GM23338 (cell line): Measurements from ENCODE around the gene APMAP. TPM values are rescaled to one million over a fixed set of nuclear protein-coding genes. Genes with fewer than 3 reads are reported as not detected.
A peak's percentile ranks its signal among the peaks of the same experiment; 100 is the strongest.

Experiments used
- ATAC-seq: fragments of 200-7000 bp; cut with Tn5 transposase; 3 replicates; pipeline ENCODE4 v1.9.1; 2020
- DNase-seq: peaks from one replicate; pipeline ENCODE4 v3.0.0-alpha.2; 2015; ENCODE audit warnings: low spot score
- H2AFZ ChIP-seq: fragments of 200-600 bp; sonication (generic); 2 replicates; pipeline ENCODE4 v1.8.0; 2016; ENCODE audit warnings: antibody characterized with exemption, mild to moderate bottlenecking, moderate library complexity
- H3F3A ChIP-seq: fragments of 200-600 bp; sonication (generic); replicated peaks from 2 replicates; pipeline ENCODE4 v1.8.0; 2017; ENCODE audit warnings: antibody characterized with exemption, mixed run types, low read depth
- H3K27ac ChIP-seq: fragments of 200-600 bp; sonication (generic); 2 replicates; pipeline ENCODE4 v1.6.1; 2016; ENCODE audit warnings: low read depth
- H3K27me3 ChIP-seq: fragments of 200-600 bp; sonication (generic); 2 replicates; pipeline ENCODE4 v1.8.0; 2016; ENCODE audit warnings: mild to moderate bottlenecking, mixed run types, moderate library complexity; ENCODE audit not compliant: insufficient read depth
- H3K36me3 ChIP-seq: fragments of 200-600 bp; sonication (generic); 2 replicates; pipeline ENCODE4 v1.8.0; 2016; ENCODE audit warnings: mild to moderate bottlenecking; ENCODE audit not compliant: insufficient read depth
- H3K4me1 ChIP-seq: fragments of 200-600 bp; sonication (generic); 2 replicates; pipeline ENCODE4 v1.8.0; 2016; ENCODE audit warnings: mild to moderate bottlenecking, moderate library complexity; ENCODE audit not compliant: insufficient read depth
- H3K4me2 ChIP-seq: fragments of 200-600 bp; sonication (generic); 2 replicates; pipeline ENCODE4 v1.7.1; 2017; ENCODE audit warnings: mixed run types
- H3K4me3 ChIP-seq: fragments of 200-600 bp; sonication (generic); 2 replicates; pipeline ENCODE4 v1.6.1; 2016; ENCODE audit warnings: mixed run types
- H3K79me2 ChIP-seq: fragments of 200-600 bp; sonication (generic); replicated peaks from 2 replicates; pipeline ENCODE4 v1.8.0; 2017; ENCODE audit warnings: mild to moderate bottlenecking; ENCODE audit not compliant: insufficient read depth
- H3K9me2 ChIP-seq: fragments of 200-600 bp; sonication (generic); 2 replicates; pipeline ENCODE4 v1.8.0; 2017; ENCODE audit not compliant: insufficient read depth
- H4K20me1 ChIP-seq: fragments of 200-600 bp; sonication (generic); replicated peaks from 2 replicates; pipeline ENCODE4 v1.8.0; 2017; ENCODE audit warnings: mild to moderate bottlenecking; ENCODE audit not compliant: insufficient read depth
- H3K27ac Mint-ChIP-seq: 2 replicates; pipeline ENCODE4 v1.8.0; 2020; ENCODE audit warnings: inconsistent platforms, mild to moderate bottlenecking, moderate library complexity, mixed read lengths
- H3K27me3 Mint-ChIP-seq: 3 replicates; pipeline ENCODE4 v1.8.0; 2022; ENCODE audit warnings: low read depth, mild to moderate bottlenecking, moderate library complexity, mixed read lengths, inconsistent platforms; ENCODE audit not compliant: insufficient read depth, poor library complexity
- H3K36me3 Mint-ChIP-seq: 3 replicates; pipeline ENCODE4 v1.8.0; 2021; ENCODE audit warnings: low read depth, mild to moderate bottlenecking, inconsistent platforms, moderate library complexity, mixed read lengths
- H3K4me1 Mint-ChIP-seq: 3 replicates; pipeline ENCODE4 v1.8.0; 2020; ENCODE audit warnings: mild to moderate bottlenecking, inconsistent platforms, mixed read lengths
- H3K4me3 Mint-ChIP-seq: 3 replicates; pipeline ENCODE4 v1.8.0; 2021; ENCODE audit warnings: moderate library complexity, mild to moderate bottlenecking, inconsistent platforms, mixed read lengths
- H3K9me3 Mint-ChIP-seq: 3 replicates; pipeline ENCODE4 v1.8.0; 2020; ENCODE audit warnings: moderate library complexity, mild to moderate bottlenecking, inconsistent platforms, mixed read lengths
- CREB1 ChIP-seq: fragments of 250-450 bp; sonication (Bioruptor Pico); IDR thresholded peaks from 2 replicates; pipeline ENCODE4 v1.5.0; 2020; ENCODE audit warnings: low read depth, mild to moderate bottlenecking, moderate library complexity
- CTCF ChIP-seq, 2 experiments: fragments of 200-600 bp in 1 of 2; sonication (generic) in 1 of 2; conservative IDR thresholded peaks; 2 replicates each; pipeline versions ENCODE4 v1.5.1 to v1.6.1; 2016 to 2017; ENCODE audit warnings: antibody characterized with exemption in 2 of 2, low read depth in 2 of 2, mild to moderate bottlenecking in 2 of 2, moderate library complexity in 1 of 2
- EZH2 ChIP-seq: fragments of 200-600 bp; sonication (generic); IDR thresholded peaks from one replicate; pipeline ENCODE4 v1.8.0; 2017; ENCODE audit warnings: antibody characterized with exemption, mild to moderate bottlenecking, low read depth; ENCODE audit not compliant: unreplicated experiment
- EZH2phosphoT487 ChIP-seq: fragments of 200-600 bp; sonication (generic); IDR thresholded peaks from one replicate; pipeline ENCODE4 v1.8.1; 2018; ENCODE audit warnings: antibody characterized with exemption; ENCODE audit not compliant: unreplicated experiment
- JUNB ChIP-seq: IDR thresholded peaks from one replicate; pipeline ENCODE4 v1.6.1; 2016; ENCODE audit warnings: antibody characterized with exemption; ENCODE audit not compliant: unreplicated experiment
- NANOG ChIP-seq: IDR thresholded peaks from 2 replicates; pipeline ENCODE4 v1.6.1; 2016; ENCODE audit warnings: antibody characterized with exemption, borderline replicate concordance
- ZNF114 ChIP-seq: fragments of 250-450 bp; sonication (Bioruptor Pico); IDR thresholded peaks from 2 replicates; pipeline ENCODE4 v1.5.0; 2020; ENCODE audit warnings: mild to moderate bottlenecking, moderate library complexity
- ZNF331 ChIP-seq: fragments of 250-450 bp; sonication (Bioruptor Pico); IDR thresholded peaks from 2 replicates; pipeline ENCODE4 v1.5.0; 2020; ENCODE audit warnings: low read depth, mild to moderate bottlenecking, moderate library complexity
- polyA plus RNA-seq: library from polyadenylated mRNA; unstranded; fragments of >200 nt; fragmentation: Nextera tagmentation; extraction: Ambion mirVana; gene quantifications from 2 replicates; pipeline ENCODE4 v1.2.1, GENCODE V29; 2016
- total RNA-seq: library from RNA; depleted of rRNA; stranded (reverse); fragments of >200 nt; shearing (Covaris generic); gene quantifications from 2 replicates; pipeline ENCODE4 v1.2.3, GENCODE V29; 2014
- TF ChIP-seq, protein P1 (sequence below): IDR thresholded peaks from 2 replicates; pipeline ENCODE4 v1.6.1; 2016; ENCODE audit warnings: antibody characterized with exemption
- TF ChIP-seq, protein P2 (sequence below): IDR thresholded peaks from one replicate; pipeline ENCODE4 v1.6.1; 2018; ENCODE audit warnings: antibody characterized with exemption; ENCODE audit not compliant: unreplicated experiment

APMAP gene
- total and polyA plus RNA-seq, 2 experiments from 2014 or later: 31.7 to 72.3 TPM

DNA sequence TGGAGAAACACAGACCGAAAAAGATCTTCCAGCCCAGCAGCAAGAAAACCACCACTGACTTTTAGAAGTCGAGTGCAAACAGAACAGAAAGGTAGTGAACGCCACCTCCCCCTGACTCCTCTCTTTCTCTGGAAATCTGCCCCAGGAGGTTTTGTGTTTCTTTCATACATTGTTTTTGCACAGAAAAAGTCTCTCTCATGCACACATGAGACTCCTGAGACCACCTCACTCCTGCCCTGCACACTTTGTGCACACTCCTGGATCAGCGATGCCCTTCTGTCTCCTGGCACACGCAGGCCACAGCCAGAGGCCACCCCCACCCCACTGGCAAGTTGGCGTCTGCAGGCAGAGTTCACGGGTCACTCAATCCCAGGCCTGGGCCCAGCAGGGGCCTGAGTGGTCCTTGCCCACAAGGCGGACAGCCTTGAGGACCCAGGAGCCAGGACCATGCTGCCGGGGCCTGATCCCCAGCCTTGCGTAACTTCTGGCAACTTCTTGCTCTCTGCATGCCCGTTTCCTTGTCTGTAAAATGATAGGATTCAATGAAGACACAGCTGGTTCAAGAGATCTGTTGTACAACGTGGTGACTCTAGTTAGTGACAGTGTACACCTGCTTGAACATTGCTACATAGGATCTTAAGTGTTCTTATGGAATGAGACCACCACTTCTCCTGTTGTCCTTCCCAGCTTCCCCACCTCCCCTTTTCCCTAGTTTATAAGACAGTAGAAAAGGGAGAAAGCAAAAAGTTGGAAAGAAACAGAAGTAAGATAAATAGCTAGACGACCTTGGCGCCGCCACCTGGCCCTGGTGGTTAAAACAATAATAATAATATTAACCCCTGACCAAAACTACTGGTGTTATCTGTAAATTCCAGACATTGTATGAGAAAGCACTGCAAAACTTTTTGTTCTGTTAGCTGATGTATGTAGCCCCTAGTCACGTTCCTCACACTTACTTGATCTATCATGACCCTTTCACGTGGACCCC, 73.7 kb downstream of the APMAP start:
- ATAC-seq (no peak), DNase-seq (no peak)
- Histone ChIP-seq H3K79me2 (no peaks in the 10 kb centered on the region), H3K27me3 (no peaks in the 10 kb centered on the region), H2AFZ (0 out of 2 replicates have a peak overlapping the region, but pooled peaks have one; percentile 78), H3F3A (no peaks in the 10 kb centered on the region), H3K4me1 (no peaks in the 10 kb centered on the region), H3K4me2 (no peak overlapping the region), H3K36me3 (no peaks in the 10 kb centered on the region), H4K20me1 (no peaks in the 10 kb centered on the region), H3K27ac (no peak overlapping the region), H3K9me2 (no peaks in the 10 kb centered on the region), H3K4me3 (no peak overlapping the region)
- H3K4me1 Mint-ChIP-seq: peaks cover 5% of the 10 kb centered on the region
- H3K36me3 Mint-ChIP-seq: peaks cover 15% of the 10 kb centered on the region
- no peak for TF ChIP-seq ZNF114 (CRISPR knock-in tag)
- TF ChIP-seq, protein P1, sequence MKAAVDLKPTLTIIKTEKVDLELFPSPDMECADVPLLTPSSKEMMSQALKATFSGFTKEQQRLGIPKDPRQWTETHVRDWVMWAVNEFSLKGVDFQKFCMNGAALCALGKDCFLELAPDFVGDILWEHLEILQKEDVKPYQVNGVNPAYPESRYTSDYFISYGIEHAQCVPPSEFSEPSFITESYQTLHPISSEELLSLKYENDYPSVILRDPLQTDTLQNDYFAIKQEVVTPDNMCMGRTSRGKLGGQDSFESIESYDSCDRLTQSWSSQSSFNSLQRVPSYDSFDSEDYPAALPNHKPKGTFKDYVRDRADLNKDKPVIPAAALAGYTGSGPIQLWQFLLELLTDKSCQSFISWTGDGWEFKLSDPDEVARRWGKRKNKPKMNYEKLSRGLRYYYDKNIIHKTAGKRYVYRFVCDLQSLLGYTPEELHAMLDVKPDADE: no peak
- TF ChIP-seq JUNB: no peak
- TF ChIP-seq, protein P2, sequence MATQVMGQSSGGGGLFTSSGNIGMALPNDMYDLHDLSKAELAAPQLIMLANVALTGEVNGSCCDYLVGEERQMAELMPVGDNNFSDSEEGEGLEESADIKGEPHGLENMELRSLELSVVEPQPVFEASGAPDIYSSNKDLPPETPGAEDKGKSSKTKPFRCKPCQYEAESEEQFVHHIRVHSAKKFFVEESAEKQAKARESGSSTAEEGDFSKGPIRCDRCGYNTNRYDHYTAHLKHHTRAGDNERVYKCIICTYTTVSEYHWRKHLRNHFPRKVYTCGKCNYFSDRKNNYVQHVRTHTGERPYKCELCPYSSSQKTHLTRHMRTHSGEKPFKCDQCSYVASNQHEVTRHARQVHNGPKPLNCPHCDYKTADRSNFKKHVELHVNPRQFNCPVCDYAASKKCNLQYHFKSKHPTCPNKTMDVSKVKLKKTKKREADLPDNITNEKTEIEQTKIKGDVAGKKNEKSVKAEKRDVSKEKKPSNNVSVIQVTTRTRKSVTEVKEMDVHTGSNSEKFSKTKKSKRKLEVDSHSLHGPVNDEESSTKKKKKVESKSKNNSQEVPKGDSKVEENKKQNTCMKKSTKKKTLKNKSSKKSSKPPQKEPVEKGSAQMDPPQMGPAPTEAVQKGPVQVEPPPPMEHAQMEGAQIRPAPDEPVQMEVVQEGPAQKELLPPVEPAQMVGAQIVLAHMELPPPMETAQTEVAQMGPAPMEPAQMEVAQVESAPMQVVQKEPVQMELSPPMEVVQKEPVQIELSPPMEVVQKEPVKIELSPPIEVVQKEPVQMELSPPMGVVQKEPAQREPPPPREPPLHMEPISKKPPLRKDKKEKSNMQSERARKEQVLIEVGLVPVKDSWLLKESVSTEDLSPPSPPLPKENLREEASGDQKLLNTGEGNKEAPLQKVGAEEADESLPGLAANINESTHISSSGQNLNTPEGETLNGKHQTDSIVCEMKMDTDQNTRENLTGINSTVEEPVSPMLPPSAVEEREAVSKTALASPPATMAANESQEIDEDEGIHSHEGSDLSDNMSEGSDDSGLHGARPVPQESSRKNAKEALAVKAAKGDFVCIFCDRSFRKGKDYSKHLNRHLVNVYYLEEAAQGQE: no peak
- TF ChIP-seq EZH2: no peak
- no peak for TF ChIP-seq NANOG
- no peak for TF ChIP-seq ZNF331
- TF ChIP-seq EZH2phosphoT487: no peak
- no peak for TF ChIP-seq CREB1 (CRISPR knock-in tag)
- no peak for TF ChIP-seq CTCF (conservative IDR thresholded peaks at IDR 0.05; ENCODE audit: low read depth in 2 of 2)
- no peak overlapping the region for H3K4me3 Mint-ChIP-seq
- H3K27me3 Mint-ChIP-seq: no peaks in the 10 kb centered on the region
- H3K9me3 Mint-ChIP-seq: peaks cover 33% of the 10 kb centered on the region
- no peak overlapping the region; the same call in 1 of the 2 replicates for H3K27ac Mint-ChIP-seq
